SJSA1 (cell line): Measurements from ENCODE around the gene ATXN8OS. TPM values are rescaled to one million over a fixed set of nuclear protein-coding genes. Genes with fewer than 3 reads are reported as not detected.

ENCODE experiments used
- DNase-seq, 2 experiments: peaks; one replicate each; pipeline ENCODE4 v3.0.0-alpha.2; 2015 to 2020; ENCODE audit warnings: low spot score in 2 of 2, low read depth in 1 of 2
- H3K27ac ChIP-seq: fragments of 250-450 bp; sonication (Bioruptor Pico); 2 replicates; pipeline ENCODE4 v1.5.1; 2020; ENCODE audit warnings: mild to moderate bottlenecking, moderate library complexity
- H3K27me3 ChIP-seq: fragments of 250-450 bp; sonication (Bioruptor Pico); replicated peaks from 2 replicates; pipeline ENCODE4 v1.5.1; 2020; ENCODE audit warnings: mild to moderate bottlenecking, moderate library complexity
- H3K36me3 ChIP-seq: fragments of 250-450 bp; sonication (Bioruptor Pico); 2 replicates; pipeline ENCODE4 v1.5.1; 2020; ENCODE audit warnings: mild to moderate bottlenecking
- H3K4me1 ChIP-seq: fragments of 250-450 bp; sonication (Bioruptor Pico); replicated peaks from 2 replicates; pipeline ENCODE4 v1.6.1; 2021; ENCODE audit warnings: mild to moderate bottlenecking
- H3K4me3 ChIP-seq: fragments of 250-450 bp; sonication (Bioruptor Pico); 2 replicates; pipeline ENCODE4 v1.5.1; 2020; ENCODE audit warnings: mild to moderate bottlenecking
- H3K9me3 ChIP-seq: fragments of 250-450 bp; sonication (Bioruptor Pico); replicated peaks from 2 replicates; pipeline ENCODE4 v1.5.1; 2020; ENCODE audit warnings: mild to moderate bottlenecking
- total RNA-seq: library from RNA; depleted of rRNA; stranded (reverse); fragments of >200 nt; shearing (Covaris generic); gene quantifications from 2 replicates; pipeline ENCODE4 v1.2.3, GENCODE V29; 2014; rRNA removed

ATXN8OS gene
- total RNA-seq, 1 experiment from 2014 or later = not detected

- Histone ChIP-seq H3K36me3 (no peaks in the 10 kb centered on the region), H3K27ac (no peak overlapping the region), H3K4me1 (no peaks in the 10 kb centered on the region), H3K9me3 (no peaks in the 10 kb centered on the region; the same call in none of the 2 replicates), H3K4me3 (no peak overlapping the region), H3K27me3 (no peaks in the 10 kb centered on the region)
- DNase-seq = no peak
Observed at GRCh38 chr13:70162141-70162540, 54.5 kb downstream of the ATXN8OS start.

- no peaks in the 10 kb centered on the region for H3K27me3 ChIP-seq
- H3K4me3 ChIP-seq = no peak overlapping the region
- H3K9me3 ChIP-seq = no peaks in the 10 kb centered on the region; the same call in 1 of the 2 replicates
- H3K36me3 ChIP-seq = no peaks in the 10 kb centered on the region
- DNase-seq = no peak
- no peaks in the 10 kb centered on the region for H3K4me1 ChIP-seq
- no peak overlapping the region for H3K27ac ChIP-seq
Observed at GRCh38 chr13:70170689-70171088, 63.1 kb downstream of the ATXN8OS start.

GRCh38 chr13:70171151-70171550 is 63.5 kb downstream of the ATXN8OS start:
- Histone ChIP-seq H3K27me3 (no peaks in the 10 kb centered on the region), H3K4me3 (no peak overlapping the region), H3K27ac (no peak overlapping the region), H3K4me1 (no peaks in the 10 kb centered on the region), H3K9me3 (no peaks in the 10 kb centered on the region), H3K36me3 (no peaks in the 10 kb centered on the region)
- no peak for DNase-seq

GRCh38 chr13:70172946-70173597 is 65.4 kb downstream of the ATXN8OS start:
- Histone ChIP-seq H3K4me1 (no peaks in the 10 kb centered on the region), H3K36me3 (no peaks in the 10 kb centered on the region), H3K9me3 (no peaks in the 10 kb centered on the region), H3K4me3 (no peak overlapping the region), H3K27me3 (no peaks in the 10 kb centered on the region), H3K27ac (no peak overlapping the region)
- DNase-seq = no peak

- Histone ChIP-seq H3K4me3 (no peak overlapping the region), H3K27ac (no peak overlapping the region), H3K36me3 (no peaks in the 10 kb centered on the region), H3K9me3 (no peaks in the 10 kb centered on the region), H3K4me1 (no peaks in the 10 kb centered on the region), H3K27me3 (no peaks in the 10 kb centered on the region)
- no peak for DNase-seq
Observed at GRCh38 chr13:70173598-70173959, 66.0 kb downstream of the ATXN8OS start.

GRCh38 chr13:70178346-70178745 is 70.7 kb downstream of the ATXN8OS start:
- Histone ChIP-seq H3K4me1 (no peaks in the 10 kb centered on the region), H3K9me3 (no peaks in the 10 kb centered on the region), H3K27ac (no peak overlapping the region), H3K4me3 (no peak overlapping the region), H3K36me3 (no peaks in the 10 kb centered on the region), H3K27me3 (no peaks in the 10 kb centered on the region)
- no peak for DNase-seq

Other genes with a start within 250 kb of the ATXN8OS start
- gene KLHL1, start 626 bp downstream of the ATXN8OS start, total RNA-seq = not detected in 2 replicates